ENCODE data around the gene REV3L. TPM values are rescaled to one million over a fixed set of nuclear protein-coding genes. Genes with fewer than 3 reads are reported as not detected.

REV3L gene
- total RNA-seq, 1 experiment from 2014 or later, result 12.8 TPM

- Histone ChIP-seq H3K4me2 (ENCODE audit: low read length) (no peak overlapping the region), H3K36me3 (ENCODE audit: control insufficient read depth in 1 of 2, insufficient read depth in 2 of 2, low read length in 2 of 2) (peaks cover 10 to 17% of the 10 kb centered on the region in 2 experiments), H3K27ac (ENCODE audit: low read depth, low read length) (no peak overlapping the region), H3K9ac (ENCODE audit: low read length) (no peak overlapping the region), H3K9me3 (ENCODE audit: control insufficient read depth in 1 of 2, insufficient read depth in 1 of 2, low read depth in 1 of 2, low read length in 2 of 2) (no peaks in the 10 kb centered on the region), H3K79me2 (ENCODE audit: insufficient read depth, low read length) (peaks cover 2% of the 10 kb centered on the region; the same call in 1 of the 2 replicates), H2AFZ (ENCODE audit: low read depth, low read length, poor library complexity, severe bottlenecking) (no peak overlapping the region), H4K20me1 (ENCODE audit: insufficient read depth) (no peaks in the 10 kb centered on the region), H3K4me1 (ENCODE audit: control insufficient read depth in 1 of 2, insufficient read depth in 2 of 2, low read length in 2 of 2) (peaks cover 4 to 13% of the 10 kb centered on the region in 2 experiments; a peak in 3 of 4 replicates), H3K9me2 (ENCODE audit: insufficient read depth) (no peaks in the 10 kb centered on the region), H3K27me3 (ENCODE audit: insufficient read depth, low read length) (no peaks in the 10 kb centered on the region), H3K4me3 (replicated peaks in 1 of 2; ENCODE audit: low read depth in 1 of 2, low read length in 2 of 2) (no peak overlapping the region)
- BruUV-seq (replicated peaks), result no TSS peak
- ChIA-PET RAD21 (ENCODE audit: low non-redundant PET in 1 of 2, low total read pairs in 2 of 2, uncharacterized antibody in 2 of 2, unreplicated experiment in 2 of 2) (no interaction called here), CTCF (no interaction called here), POLR2A (no interaction called here)
- intact Hi-C loops (cut with micrococcal nuclease), result no loop called here
- no peak for TF ChIP-seq REST (IDR thresholded peaks at IDR 0.05; ENCODE audit: low read depth)
- no peak for TF ChIP-seq POLR2A (IDR thresholded peaks at IDR 0.05; ENCODE audit: borderline replicate concordance, extremely low read depth, insufficient read depth, insufficient read length)
- TF ChIP-seq YY1 (IDR thresholded peaks at IDR 0.05; ENCODE audit: extremely low read depth, insufficient replicate concordance, low read depth, low read length), result no peak
- TF ChIP-seq ELF1 (IDR thresholded peaks at IDR 0.05; ENCODE audit: borderline replicate concordance, low read depth), result no peak
- TF ChIP-seq, protein P1, sequence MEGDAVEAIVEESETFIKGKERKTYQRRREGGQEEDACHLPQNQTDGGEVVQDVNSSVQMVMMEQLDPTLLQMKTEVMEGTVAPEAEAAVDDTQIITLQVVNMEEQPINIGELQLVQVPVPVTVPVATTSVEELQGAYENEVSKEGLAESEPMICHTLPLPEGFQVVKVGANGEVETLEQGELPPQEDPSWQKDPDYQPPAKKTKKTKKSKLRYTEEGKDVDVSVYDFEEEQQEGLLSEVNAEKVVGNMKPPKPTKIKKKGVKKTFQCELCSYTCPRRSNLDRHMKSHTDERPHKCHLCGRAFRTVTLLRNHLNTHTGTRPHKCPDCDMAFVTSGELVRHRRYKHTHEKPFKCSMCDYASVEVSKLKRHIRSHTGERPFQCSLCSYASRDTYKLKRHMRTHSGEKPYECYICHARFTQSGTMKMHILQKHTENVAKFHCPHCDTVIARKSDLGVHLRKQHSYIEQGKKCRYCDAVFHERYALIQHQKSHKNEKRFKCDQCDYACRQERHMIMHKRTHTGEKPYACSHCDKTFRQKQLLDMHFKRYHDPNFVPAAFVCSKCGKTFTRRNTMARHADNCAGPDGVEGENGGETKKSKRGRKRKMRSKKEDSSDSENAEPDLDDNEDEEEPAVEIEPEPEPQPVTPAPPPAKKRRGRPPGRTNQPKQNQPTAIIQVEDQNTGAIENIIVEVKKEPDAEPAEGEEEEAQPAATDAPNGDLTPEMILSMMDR (IDR thresholded peaks at IDR 0.05 in 2 of 3, conservative IDR thresholded peaks at IDR 0.05 in 1 of 3; ENCODE audit: borderline replicate concordance in 1 of 3, insufficient read depth in 1 of 3, low read depth in 2 of 3, low read length in 2 of 3), result no peak
- TF ChIP-seq JUND (IDR thresholded peaks at IDR 0.05), result no peak
- TF ChIP-seq ZFX (IDR thresholded peaks at IDR 0.05), result no peak
- TF ChIP-seq MAX (IDR thresholded peaks at IDR 0.05), result no peak
- no peak for TF ChIP-seq CBX3 (IDR thresholded peaks at IDR 0.05; ENCODE audit: low read depth)
- TF ChIP-seq, protein P2, sequence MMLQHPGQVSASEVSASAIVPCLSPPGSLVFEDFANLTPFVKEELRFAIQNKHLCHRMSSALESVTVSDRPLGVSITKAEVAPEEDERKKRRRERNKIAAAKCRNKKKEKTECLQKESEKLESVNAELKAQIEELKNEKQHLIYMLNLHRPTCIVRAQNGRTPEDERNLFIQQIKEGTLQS (IDR thresholded peaks at IDR 0.05), result no peak
- TF ChIP-seq CEBPB (IDR thresholded peaks at IDR 0.05; ENCODE audit: low read depth), result no peak
- TF ChIP-seq SP1 (IDR thresholded peaks at IDR 0.05; ENCODE audit: low read depth), result no peak
- no peak for TF ChIP-seq EZH2phosphoT487 (IDR thresholded peaks at IDR 0.05; ENCODE audit: borderline replicate concordance)
- TF ChIP-seq SIN3A (IDR thresholded peaks at IDR 0.05; ENCODE audit: low read depth), result no peak
- TF ChIP-seq FOSL1 (IDR thresholded peaks at IDR 0.05; ENCODE audit: low read depth), result no peak
- TF ChIP-seq SRF (IDR thresholded peaks at IDR 0.05; ENCODE audit: low read depth), result no peak
- TF ChIP-seq POLR2AphosphoS5 (IDR thresholded peaks at IDR 0.05; ENCODE audit: low read depth, low read length), result no peak
- no peak for TF ChIP-seq ZNF274 (IDR thresholded peaks at IDR 0.05; ENCODE audit: low read depth, low read length)
- TF ChIP-seq RAD21 (IDR thresholded peaks at IDR 0.05; ENCODE audit: low read depth), result no peak
- no peak for ATAC-seq
- no peak for DNase-seq (ENCODE audit: low read depth, low spot score)
Measured at GRCh38 chr6:111267764-111268333, 215.2 kb downstream of the REV3L start.
